ENCODE data around the gene CMPK2.
"Not testable (repeated sequence)": the region's sequence is repeated elsewhere in the genome, so short reads cannot be mapped to it uniquely, and the experiment has no call there.

Gene CMPK2

GRCh38 chr2:6880200-6880733 lies 14.6 kb upstream of the CMPK2 start:
- DNase-seq (ENCODE audit: low read depth in 2 of 3, low spot score in 2 of 3): no peak

- no peak for DNase-seq (ENCODE audit: low read depth in 2 of 3, low spot score in 2 of 3)
Observed at GRCh38 chr2:6879011-6879410, 13.3 kb upstream of the CMPK2 start.

- DNase-seq (ENCODE audit: low read depth in 2 of 3, low spot score in 2 of 3): no peak
Observed at GRCh38 chr2:6878549-6878948, 12.8 kb upstream of the CMPK2 start.

- no peak for DNase-seq (ENCODE audit: low read depth in 2 of 3, low spot score in 2 of 3)
Observed at GRCh38 chr2:6877402-6878304, 11.9 kb upstream of the CMPK2 start, which contains the start of gene RSAD2. TSS of gene RSAD2 (plus strand) at chr2:6877777. CDS start at chr2:6877801, 24 bp downstream.

- DNase-seq (ENCODE audit: low read depth in 2 of 3, low spot score in 2 of 3): no peak
Observed at GRCh38 chr2:6876309-6876708, 10.6 kb upstream of the CMPK2 start.

- no peak for DNase-seq (ENCODE audit: low read depth in 2 of 3, low spot score in 2 of 3)
Observed at GRCh38 chr2:6874032-6874431, 8.3 kb upstream of the CMPK2 start.

GRCh38 chr2:6872394-6872793 lies 6.7 kb upstream of the CMPK2 start:
- DNase-seq (ENCODE audit: low read depth in 2 of 3, low spot score in 2 of 3): no peak

- DNase-seq (ENCODE audit: low read depth in 2 of 3, low spot score in 2 of 3): no peak
Observed at GRCh38 chr2:6866982-6867381, 1.3 kb upstream of the CMPK2 start.

- no peak for DNase-seq (ENCODE audit: low read depth in 2 of 3, low spot score in 2 of 3)
Observed at GRCh38 chr2:6866275-6866671, 566 bp upstream of the CMPK2 start.

- DNase-seq (ENCODE audit: low read depth in 2 of 3, low spot score in 2 of 3): peak in 1 of 3 experiments; percentile 23
Observed at GRCh38 chr2:6864923-6865345, 773 bp downstream of the CMPK2 start.

GRCh38 chr2:6864231-6864754 lies 1.4 kb downstream of the CMPK2 start:
- no peak for DNase-seq (ENCODE audit: low read depth in 2 of 3, low spot score in 2 of 3)

- DNase-seq (ENCODE audit: low read depth in 2 of 3, low spot score in 2 of 3): no peak
Observed at GRCh38 chr2:6863792-6864191, 1.9 kb downstream of the CMPK2 start.

- DNase-seq (ENCODE audit: low read depth in 2 of 3, low spot score in 2 of 3): no peak
Observed at GRCh38 chr2:6860296-6860695, 5.4 kb downstream of the CMPK2 start.

GRCh38 chr2:6858466-6859027 lies 7.2 kb downstream of the CMPK2 start:
- not testable (repeated sequence) for DNase-seq (ENCODE audit: low read depth in 2 of 3, low spot score in 2 of 3)

- no peak for DNase-seq (ENCODE audit: low read depth in 2 of 3, low spot score in 2 of 3)
Observed at GRCh38 chr2:6856548-6856920, 9.2 kb downstream of the CMPK2 start.

GRCh38 chr2:6855860-6856547 lies 9.7 kb downstream of the CMPK2 start:
- no peak for DNase-seq (ENCODE audit: low read depth in 2 of 3, low spot score in 2 of 3)

GRCh38 chr2:6854416-6854815 lies 11.3 kb downstream of the CMPK2 start:
- no peak for DNase-seq (ENCODE audit: low read depth in 2 of 3, low spot score in 2 of 3)

- no peak for DNase-seq (ENCODE audit: low read depth in 2 of 3, low spot score in 2 of 3)
Observed at GRCh38 chr2:6852195-6852594, 13.5 kb downstream of the CMPK2 start.

- no peak for DNase-seq (ENCODE audit: low read depth in 2 of 3, low spot score in 2 of 3)
Observed at GRCh38 chr2:6846967-6847681, 18.6 kb downstream of the CMPK2 start.

- no peak for DNase-seq (ENCODE audit: low read depth in 2 of 3, low spot score in 2 of 3)
Observed at GRCh38 chr2:6846540-6846939, 19.2 kb downstream of the CMPK2 start.

- no peak for DNase-seq (ENCODE audit: low read depth in 2 of 3, low spot score in 2 of 3)
Observed at GRCh38 chr2:6845903-6846302, 19.8 kb downstream of the CMPK2 start.
